ENCODE measurements around the gene GNAT2.
A peak's percentile ranks its signal among the peaks of the same experiment; 100 is the strongest.

GNAT2 gene

DNA sequence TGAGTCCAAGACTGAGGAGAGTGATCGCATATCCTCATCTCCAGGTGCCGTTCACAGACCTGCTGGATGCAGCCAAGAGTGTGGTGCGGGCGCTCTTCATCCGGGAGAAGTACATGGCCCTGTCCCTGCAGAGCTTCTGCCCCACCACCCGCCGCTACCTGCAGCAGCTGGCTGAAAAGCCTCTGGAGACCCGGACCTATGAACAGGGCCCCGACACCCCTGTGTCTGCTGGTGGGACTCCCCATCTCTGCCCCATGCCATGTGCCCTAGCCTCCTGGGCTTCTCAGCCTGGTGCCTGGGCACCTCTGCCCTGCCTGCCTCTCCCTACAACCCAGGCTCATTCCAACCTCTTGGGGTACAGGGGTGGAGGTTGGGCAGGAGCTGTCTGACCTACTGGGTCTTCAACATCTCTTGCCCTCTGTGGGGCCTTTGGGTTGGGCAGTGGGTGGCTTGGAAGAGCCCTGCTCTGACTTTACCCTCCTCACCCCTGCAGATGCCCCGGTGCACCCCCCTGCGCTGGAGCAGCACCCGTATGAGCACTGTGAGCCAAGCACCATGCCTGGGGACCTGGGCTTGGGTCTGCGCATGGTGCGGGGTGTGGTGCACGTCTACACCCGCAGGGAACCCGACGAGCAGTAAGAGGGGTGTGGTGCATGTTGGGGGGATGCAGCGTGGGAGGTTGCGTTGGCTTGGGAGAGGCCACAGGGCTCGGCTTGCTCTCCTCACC, 7.4 kb upstream of the GNAT2 start:
- no peak for DNase-seq

DNA sequence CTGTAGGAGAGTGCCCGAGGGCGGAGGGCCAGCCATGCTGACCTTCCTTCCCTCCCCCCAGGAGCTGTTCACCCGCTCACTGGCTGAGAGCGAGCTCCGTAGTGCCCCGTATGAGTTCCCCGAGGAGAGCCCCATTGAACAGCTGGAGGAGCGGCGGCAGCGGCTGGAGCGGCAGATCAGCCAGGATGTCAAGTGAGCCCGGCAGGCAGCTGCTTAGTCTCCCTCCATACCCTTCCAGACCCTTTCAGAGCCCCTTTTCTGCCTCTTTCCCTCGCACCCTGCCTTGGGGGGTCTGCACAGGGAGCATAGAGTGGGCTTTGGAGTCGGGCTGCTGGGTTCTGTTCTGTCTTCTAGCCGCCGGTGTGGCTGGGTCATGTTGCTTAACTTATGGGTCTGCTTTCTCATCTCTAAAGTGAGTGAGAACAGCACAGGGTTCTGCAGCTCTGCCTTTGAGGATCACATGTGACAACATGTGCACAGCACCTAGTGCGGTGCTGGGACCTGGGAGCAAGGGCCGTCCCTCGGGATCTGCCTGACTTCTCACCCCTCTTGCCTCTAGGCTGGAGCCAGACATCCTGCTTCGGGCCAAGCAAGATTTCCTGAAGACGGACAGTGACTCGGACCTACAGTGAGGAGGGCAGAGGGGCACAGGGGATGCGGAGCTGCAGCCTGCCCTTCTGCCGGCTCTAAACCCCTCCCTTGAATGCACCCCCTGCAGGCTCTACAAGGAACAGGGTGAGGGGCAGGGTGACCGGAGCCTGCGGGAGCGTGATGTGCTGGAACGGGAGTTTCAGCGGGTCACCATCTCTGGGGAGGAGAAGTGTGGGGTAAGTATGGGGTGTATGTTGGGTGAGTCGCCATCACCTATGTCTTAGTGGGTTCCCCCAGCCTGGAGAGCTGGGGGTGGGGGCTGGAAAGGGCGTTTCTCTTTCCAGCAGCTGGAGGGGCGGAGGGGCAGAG, 6.5 kb upstream of the GNAT2 start:
- DNase-seq = no peak

DNA sequence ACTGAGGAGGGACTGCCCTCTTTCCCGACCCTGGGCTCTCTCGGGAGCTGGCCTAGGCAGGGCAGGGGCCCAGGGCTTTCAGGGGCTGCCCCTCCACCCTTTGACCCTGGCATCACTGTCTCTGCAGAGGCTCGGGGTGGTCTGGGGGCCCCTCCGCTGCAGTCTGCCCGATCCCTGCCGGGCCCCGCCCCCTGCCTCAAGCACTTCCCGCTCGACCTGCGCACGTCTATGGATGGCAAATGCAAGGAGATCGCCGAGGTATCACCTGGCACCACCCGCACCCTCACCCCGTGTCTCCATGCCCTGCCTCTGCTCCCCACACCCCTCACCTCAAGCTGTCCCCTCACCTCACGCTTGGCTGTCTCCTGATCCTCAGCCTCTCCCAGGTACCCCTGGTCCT, 5.8 kb upstream of the GNAT2 start:
- DNase-seq = no peak

DNA sequence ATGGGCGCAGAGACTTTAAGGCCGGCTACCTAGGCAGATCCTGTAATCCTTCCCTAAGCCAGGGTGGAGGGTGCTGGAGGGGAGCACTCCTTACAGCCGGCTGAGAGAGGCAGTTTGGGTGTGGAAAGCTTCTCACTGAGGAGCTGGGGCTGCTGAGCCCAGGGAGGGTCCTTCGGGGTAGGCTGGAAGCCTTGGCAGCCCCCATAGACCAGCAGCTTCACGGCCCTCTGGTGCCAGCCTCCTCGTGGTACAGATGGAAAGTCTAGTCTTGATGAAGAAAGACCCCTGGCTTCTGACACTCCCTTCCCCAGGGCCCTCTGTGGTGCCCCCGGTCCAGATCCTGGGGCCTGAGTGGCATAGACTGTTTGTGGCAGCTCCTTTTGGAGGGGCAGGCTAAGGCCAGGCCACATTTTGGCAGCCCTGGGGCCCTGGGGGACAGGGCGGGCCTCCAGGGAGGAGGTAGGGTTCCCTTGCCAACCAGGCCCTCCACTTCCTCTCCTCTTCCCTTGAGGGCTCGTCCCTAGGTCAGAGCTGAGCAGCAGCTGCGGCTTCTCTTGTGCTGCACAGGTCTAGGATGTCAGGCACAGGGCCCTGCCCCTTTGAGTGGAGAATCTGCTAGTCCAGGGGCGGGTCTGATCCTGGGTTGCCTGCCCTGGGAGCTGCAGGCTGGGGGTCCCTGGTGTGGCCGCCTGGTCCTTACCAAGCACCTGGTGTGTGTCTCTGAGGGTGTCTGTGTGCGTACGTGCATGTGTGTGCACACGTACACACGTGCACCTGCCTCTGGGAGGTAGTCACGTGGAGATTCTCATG, 5.0 kb upstream of the GNAT2 start:
- no peak for DNase-seq

DNA sequence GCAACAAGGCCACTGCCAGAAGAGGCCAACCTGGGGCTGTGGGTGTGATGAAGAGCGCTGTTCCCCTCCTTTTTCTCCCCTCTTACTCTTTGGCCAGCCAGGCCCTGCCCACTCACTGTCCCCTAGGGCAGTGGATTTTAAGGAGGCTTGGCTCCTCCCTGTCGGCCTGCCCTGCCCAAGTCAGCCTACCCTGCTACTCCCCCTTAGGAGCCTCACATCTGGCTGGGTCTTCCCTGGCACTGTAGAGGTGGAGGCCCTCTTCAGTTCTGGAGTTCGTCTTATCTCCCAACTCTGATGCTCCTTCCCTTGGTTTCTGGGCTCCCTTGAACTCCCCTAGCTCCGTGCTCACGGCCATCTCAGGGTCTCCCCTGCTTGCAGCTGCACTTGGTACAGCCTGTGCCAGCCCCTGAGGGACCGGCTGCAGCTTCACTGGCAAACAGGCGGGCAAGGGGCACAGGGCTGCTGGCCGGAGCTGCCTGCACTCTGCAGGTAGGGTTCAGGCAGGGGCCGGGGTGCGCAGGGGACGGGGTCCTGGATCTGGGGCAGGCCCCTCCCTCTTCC, 4.3 kb upstream of the GNAT2 start:
- no peak for DNase-seq

DNA sequence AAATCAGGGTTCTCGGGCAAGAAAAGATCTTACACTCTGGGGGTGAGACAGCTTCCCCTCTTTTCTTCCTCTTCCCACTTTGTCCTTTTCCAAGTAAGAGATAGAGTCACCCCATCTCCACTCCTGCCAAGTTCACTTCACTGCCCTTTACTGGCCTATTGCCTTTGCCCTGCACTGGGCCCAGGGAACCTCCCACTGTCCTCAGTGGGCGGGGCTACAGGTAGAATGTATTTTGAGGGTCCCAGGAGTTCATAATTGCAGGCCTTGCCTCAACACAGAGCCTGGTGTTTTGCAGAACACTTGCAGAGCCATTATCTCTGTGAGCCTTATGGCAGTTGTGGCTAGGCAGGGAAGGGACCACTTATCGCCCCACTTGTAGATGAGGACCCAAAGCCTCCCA, 3.5 kb upstream of the GNAT2 start:
- DNase-seq = no peak

DNA sequence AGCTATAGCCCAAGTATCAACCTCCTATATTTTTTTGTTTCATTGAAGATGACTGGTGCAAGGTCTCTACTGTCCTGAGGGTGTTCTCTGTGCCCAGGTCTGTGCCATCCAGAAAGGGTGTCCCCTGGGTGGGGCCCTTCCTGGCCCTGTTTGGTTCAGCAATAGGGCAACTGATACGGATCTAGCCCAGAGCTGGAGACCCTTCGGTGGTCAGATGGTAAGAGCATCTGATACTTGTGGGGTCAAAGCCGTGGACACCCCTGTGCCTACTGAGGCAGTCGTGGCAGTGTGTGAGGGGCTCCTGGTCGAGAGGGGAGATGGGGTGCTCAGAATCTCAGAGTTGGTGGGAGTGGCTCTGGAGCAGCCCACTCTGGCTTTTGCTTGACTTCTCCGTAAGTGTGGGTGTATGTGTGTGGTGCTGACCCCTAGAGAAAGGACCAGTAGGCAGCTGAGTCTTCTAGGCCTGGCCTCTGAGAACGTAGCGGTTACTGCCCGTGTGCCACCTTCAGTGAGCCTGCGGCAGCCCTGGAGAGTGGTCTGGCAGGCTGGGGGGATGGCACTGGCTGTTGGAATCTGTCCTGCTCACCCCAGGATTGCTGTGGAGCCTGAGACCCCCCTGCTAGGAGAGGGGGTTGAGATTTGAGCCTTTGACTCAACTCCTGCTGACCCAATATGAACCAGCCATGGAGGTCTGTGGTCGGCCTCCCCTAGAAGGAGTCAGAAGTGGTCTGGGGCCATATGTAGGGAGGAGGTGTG, 2.9 kb upstream of the GNAT2 start:
- DNase-seq = no peak

DNA sequence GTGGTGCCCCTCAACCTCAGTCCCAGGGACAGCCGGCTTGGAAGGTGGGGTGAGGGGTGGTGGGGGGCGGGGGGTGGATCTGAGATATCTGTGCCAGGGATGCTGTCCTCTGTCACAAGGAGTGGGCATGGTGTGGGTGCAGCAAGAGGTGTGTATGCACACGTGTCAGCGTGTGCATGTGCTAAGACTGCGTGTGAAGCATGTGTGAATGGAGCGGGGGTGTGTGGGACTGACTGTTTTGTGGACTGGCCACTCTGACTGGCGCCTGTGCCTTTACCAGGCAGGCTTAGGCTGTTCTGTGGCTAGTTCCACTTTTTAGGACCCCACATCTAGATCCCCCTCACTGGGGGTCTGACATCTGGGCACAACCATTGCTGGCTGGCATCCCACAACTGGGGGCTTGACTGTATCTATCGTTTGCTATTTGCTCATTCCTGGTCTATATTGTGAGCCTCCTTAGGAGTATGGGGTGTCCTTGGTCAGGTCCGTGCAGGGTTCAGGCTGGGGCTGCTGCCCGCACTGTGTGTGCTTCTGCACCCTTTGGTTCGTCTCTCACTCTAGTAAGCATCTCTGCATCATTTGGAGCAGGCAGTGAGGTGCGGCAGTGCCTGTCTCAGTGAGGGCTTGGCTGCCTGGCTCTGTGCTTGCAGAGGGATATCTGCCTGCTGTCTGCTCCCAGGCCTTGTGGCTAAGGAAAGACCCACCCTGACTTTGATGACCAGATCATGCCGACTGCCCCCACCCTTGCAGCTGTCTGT, 2.1 kb upstream of the GNAT2 start:
- DNase-seq = no peak

DNA sequence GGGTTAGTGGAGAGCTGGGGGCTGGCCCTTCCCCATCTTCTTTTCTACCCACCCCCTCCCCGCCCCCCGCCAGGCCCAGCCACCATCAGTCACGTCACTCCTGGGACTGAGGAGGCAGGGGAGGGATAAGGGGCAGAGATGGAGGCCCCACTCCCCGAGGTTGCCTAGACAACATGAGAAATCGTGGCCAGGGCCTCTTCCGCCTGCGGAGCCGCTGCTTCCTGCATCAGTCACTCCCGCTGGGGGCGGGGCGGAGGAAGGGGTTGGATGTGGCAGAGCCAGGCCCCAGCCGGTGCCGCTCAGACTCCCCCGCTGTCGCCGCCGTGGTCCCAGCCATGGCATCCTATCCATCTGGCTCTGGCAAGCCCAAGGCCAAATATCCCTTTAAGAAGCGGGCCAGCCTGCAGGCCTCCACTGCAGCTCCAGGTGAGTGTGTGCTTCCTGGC, 1.4 kb upstream of the GNAT2 start:
- DNase-seq = peak; percentile 97

DNA sequence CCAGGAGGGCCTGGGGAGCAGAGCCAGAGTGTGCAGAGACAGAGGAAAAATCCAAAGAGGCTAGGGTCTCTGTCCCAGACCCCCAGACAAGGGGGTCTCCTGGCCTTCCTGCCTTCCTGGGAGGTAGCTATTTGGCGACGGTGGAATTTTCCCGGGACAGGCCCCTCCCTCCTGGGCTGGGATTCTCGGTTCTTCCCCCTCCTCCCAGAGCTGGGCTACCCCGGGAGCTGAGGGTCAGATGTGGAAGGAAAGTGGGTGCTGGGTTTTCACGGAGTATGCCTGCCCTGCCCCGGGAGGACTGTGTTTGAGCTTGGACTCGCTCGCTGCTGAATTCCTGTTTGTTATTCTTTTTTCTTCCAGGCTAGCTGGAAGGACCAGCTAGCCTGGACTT, 980 bp upstream of the GNAT2 start:
- peak; percentile 71 for DNase-seq

DNA sequence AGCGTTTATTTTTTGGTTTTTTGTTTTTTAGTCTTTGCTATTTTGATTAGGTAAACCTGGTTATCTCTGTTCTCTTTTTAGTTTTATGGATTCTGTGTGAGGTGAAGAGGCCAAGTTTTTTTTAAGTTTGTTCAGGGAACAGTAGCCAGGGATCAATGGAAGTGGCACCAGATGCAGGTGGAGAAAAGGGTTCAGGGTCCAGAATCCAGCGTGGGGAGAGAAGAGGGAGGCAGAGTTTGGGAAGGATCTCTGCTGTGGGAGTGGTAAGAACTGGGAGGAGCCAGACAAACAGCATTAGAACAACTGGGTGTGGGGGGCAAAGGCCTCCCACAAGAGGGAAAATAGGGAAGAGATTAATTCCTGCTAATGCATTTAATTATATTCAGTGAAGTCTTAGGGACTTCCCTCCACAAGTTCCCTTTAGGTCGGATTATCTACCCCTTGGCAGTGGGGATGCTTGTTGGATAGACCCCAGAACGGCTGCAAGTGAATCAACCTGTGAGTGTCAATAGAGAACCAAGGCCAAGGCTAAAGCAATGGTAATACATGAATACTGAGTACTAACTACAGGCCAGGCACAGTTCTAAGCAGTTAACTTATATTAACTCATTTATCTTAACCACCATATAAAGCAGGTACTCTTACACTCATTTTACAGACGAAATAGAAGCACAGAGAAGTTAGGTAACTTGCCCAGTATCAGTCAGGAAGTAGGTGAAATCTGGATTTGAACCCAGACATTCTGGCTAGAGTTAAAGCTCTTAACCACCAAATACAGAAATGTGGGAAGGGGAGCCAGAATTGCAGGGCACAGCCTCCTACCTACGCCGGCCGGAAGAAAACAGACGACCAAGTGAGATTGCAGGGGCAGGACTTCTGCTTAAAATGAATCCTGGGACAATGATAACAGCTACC, 498 bp downstream of the GNAT2 start:
- DNase-seq = no peak

DNA sequence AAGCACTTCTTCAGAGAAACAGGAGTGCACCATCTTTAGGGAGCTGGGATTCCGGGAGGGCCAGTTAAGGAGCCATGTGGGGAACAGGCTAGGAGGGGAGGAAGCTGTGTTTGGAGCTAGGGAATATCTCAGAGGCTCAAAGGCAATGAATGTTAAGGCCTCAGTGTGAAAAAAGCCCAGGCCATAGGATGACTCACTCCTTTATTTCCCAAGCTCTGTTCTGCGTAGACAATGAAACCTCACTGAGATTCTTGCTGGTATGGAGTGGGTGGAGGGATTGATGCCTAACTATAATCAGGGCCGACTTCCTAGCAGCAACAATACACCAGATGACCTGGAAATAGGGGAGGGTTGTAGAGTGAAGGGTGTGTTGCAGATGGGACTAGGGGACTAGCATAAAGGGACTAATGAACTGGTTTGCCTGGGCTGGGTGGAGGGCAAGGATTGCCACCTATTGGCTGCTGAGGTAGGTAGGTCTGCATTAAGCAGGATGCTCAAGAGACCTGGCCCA, 2.1 kb downstream of the GNAT2 start:
- DNase-seq = peak; percentile 88

DNA sequence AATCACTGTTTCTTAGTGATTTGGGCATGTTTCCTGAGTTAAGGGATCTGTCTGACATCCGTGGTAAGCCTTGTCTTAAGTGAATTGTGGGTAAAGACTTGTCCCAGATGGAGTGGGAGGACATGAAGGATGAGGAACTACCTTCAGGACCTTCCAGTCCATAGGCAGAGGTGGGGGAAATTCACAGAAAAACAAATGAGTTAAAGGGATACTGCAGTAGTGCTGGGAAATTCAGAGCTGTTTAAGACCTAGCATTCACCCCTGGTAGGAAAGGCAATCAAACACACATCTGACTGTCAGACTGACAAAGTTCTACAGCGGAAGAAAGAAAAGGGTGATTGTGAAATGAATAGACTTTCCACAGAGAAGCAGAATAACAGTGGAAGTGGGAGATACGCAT, 3.0 kb downstream of the GNAT2 start:
- DNase-seq = no peak

DNA sequence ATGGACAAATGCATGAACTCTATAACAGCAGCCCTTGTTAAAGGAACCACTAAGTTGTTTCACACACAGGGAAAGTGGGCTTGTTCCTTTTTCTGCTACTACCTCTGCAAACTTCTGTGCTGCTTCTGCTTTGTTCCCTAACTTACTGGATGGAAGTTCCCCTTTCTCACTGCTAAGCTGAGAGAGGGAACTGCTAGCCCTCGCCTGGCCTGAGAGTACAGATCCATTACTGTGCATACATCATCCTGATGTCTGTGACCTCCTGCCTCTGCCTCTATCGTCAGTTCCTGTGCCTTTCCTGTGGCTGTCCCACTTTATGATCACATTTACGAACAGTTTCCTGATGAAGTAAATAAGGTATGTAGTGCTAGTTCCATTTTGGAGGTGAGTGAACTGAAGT, 3.5 kb downstream of the GNAT2 start:
- DNase-seq = no peak

DNA sequence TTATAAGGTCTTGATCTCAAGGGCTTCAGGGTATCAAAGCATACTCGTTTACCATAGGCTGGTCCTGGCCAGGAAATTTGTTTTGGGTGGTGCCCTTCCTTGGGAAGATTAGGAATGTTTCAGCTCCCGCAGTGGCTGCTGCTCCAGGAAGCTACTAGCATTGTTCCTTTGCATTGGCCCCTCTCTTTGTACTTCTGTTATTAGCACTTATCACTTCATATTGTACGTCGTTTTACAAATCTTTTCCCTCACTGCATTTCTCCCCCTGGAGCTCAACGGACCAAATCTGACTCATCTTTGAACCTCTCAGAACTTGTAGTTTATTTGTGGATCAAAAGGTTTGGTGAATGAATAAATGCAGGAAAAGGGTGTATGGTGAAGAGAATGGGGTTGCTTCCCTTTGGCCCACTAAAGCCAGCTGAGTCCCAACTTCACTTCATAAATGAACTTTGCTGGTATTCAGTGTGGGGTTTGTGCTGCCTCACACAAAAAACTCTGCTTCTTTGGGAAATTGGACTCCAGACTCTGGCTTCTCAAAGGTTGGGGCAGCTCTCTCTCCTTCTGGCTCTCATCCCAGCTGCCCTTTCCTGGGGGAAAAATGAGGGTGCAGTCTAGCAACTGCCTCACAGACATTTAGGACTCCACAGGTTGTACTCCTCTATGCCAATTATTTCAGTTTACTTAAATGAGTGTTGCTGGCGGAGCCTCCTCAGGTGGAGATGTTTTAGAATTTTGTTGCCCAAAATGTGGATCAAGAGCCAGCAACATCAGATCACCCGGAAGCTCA, 5.9 kb downstream of the GNAT2 start:
- no peak for DNase-seq

DNA sequence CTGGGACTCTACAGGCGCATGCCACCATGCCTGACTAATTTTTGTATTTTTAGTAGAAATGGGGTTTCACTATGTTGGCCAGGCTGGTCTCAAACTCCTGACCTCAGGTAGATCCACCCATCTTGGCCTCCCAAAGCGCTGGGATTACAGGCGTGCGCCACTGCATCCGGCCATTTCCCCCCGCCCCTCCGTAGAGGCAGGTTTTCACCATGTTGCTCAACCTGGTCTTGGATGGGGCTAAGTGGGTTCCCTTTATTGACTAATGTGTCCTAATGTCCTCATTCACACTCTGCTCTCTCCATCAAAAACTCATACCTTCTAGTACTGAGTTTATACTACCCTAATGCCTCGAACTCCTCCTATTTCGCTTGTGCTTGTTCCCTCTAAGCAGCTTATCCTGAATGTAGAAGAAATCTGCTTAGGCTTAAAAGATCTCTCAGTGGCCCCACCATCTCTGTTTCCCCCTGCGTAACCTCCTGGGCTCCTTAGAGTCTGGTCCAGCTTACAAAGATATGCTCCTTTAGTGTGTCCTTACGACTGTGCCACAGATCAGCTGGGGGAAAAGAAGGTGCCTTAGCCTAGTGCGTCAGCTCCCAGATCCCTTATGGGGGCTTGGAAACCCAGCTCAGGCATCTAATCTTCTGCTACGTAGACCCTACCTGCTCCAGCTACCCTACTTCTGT, 8.0 kb downstream of the GNAT2 start:
- no peak for DNase-seq

DNA sequence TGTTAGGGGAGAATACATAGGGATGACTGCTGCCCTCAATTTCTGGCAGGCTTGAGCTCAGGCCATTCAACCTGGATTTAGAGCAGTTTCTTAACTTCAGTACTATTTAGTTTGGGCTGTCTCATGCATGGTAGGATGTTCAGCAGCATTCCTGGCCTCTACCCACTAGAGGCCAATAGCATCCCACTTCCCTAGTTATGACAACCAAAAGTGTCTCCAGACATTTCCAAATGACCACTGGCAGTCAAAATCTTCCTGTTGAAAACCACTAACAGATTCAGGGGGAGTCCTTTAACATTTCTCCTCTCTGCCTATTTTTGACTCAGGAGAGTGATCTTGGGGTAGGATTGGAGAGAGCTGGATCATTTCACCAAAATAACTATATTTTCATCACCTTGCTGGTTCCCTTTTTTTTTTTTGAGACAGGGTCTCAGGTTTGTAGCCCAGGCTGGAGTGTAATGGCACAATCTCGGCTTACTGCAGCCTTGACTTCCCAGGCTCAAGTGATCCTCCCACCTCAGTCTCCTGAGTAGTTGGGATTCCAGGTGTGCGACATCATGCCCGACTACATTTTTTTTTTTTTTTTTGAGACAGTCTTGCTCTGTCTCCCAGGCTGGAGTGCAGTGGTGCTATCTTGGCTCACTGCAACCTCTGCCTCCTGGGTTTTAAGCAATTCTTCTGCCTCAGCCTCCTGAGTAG, 8.7 kb downstream of the GNAT2 start:
- peak; percentile 89 for DNase-seq

DNA sequence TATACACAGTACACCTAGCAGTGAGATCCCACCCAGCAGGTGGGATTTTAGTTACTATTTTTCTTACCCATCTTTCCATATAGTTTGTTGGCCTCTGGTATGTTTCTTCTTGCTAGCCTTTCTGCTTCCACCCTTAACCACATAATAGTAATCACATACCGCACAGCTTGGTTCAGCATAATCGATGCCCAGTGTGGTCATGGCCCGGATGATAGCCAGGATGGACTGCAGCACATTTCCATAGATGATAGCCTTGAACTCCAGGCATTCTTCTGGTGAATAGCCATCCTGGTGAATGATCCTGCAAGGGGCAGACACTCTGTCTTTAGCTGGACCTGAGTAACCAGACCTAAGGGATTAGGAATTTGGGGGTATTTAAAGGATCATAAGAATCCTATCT, 9.5 kb downstream of the GNAT2 start:
- DNase-seq = no peak
